Lung (tissue), 12 donors: ENCODE data around the gene GTF2IRD1. TPM values are rescaled to one million over a fixed set of nuclear protein-coding genes. Genes with fewer than 3 reads are reported as not detected.

Experiments used
- ATAC-seq: fragments of 200-7000 bp; cut with Tn5 transposase; one replicate; pipeline ENCODE4 v1.9.1; 2020; ENCODE audit warnings: moderate number of reproducible peaks; ENCODE audit not compliant: insufficient read depth, low FRiP score
- DNase-seq, 3 donors: peaks; one replicate each; pipeline ENCODE4 v3.0.0-alpha.2; 2013 to 2017
- H3K27ac ChIP-seq, 2 donors: one replicate each; pipeline ENCODE4 v1.5.1; 2013; ENCODE audit warnings: mild to moderate bottlenecking in 2 of 2, moderate library complexity in 2 of 2, control low read depth in 1 of 2, inconsistent platforms in 1 of 2, low read depth in 1 of 2, low read length in 1 of 2
- H3K27me3 ChIP-seq, 3 donors: one replicate each; pipeline ENCODE4 v1.5.1; 2013; ENCODE audit warnings: low read length in 2 of 3; ENCODE audit not compliant: control insufficient read depth in 3 of 3, insufficient read depth in 3 of 3
- H3K36me3 ChIP-seq, 4 donors: one replicate each; pipeline ENCODE4 v1.5.1; 2013; ENCODE audit warnings: low read length in 4 of 4, mild to moderate bottlenecking in 1 of 4, moderate library complexity in 1 of 4; ENCODE audit not compliant: control insufficient read depth in 4 of 4, insufficient read depth in 4 of 4
- H3K4me1 ChIP-seq, 5 donors: one replicate each; pipeline ENCODE4 v1.5.1; 2013; ENCODE audit warnings: low read length in 5 of 5, mild to moderate bottlenecking in 2 of 5, moderate library complexity in 1 of 5; ENCODE audit not compliant: control insufficient read depth in 5 of 5, insufficient read depth in 5 of 5
- H3K4me3 ChIP-seq: one replicate; pipeline ENCODE4 v1.5.1; 2013; ENCODE audit warnings: mild to moderate bottlenecking, control low read depth, moderate library complexity
- H3K9ac ChIP-seq, 2 donors: one replicate each; pipeline ENCODE4 v1.5.1; 2013; ENCODE audit warnings: low read length in 2 of 2, control low read depth in 1 of 2; ENCODE audit not compliant: insufficient read depth in 1 of 2
- H3K9me3 ChIP-seq, 4 donors: one replicate each; pipeline ENCODE4 v1.5.1; 2013; ENCODE audit warnings: low read length in 3 of 4, mild to moderate bottlenecking in 1 of 4, moderate library complexity in 1 of 4; ENCODE audit not compliant: control insufficient read depth in 4 of 4, insufficient read depth in 3 of 4
- CTCF ChIP-seq: IDR thresholded peaks from 2 replicates; pipeline ENCODE4 v1.5.1; 2012; ENCODE audit warnings: mild to moderate bottlenecking; ENCODE audit errors: control extremely low read depth, extremely low read depth
- WGBS, 2 donors: extraction: QIAGEN DNeasy Blood & Tissue Kit; methylation state at CpG; one replicate each; pipeline ENCODE4 v1.1.7; 2013; 5-methylcytosine and 5-hydroxymethylcytosine counted together
- polyA plus RNA-seq, 2 donors: library from polyadenylated mRNA; stranded (reverse); fragments of 200-250 nt; gene quantifications; one replicate each; pipeline ENCODE4 v1.2.1, GENCODE V29; 2013
- total RNA-seq, 2 donors: library from RNA; depleted of rRNA in 1 of 2; stranded (reverse); fragments of >200 nt in 1 of 2; gene quantifications; one replicate each; pipeline ENCODE4 v1.2.1, GENCODE V29; 2014 to 2021
- donor health status: control.
- donor health status: control.
- donor health status: Bipolar disorder and iron deficiency.
- donor health status: healthy.
- donor health status: DM: yes; HTN: yes; CAD: no.

Gene GTF2IRD1
- total and polyA plus RNA-seq, 4 donors, result 9.3 to 24.1 (median 17.2) TPM

- peaks cover 0 to 2% (median 0%) of the 10 kb centered on the region in 4 donors for H3K9me3 ChIP-seq
- no peaks in the 10 kb centered on the region for H3K27me3 ChIP-seq
- H3K36me3 ChIP-seq, result peaks cover 6 to 49% (median 37%) of the 10 kb centered on the region in 4 donors
- H3K4me1 ChIP-seq, result peaks cover 0 to 6% (median 0%) of the 10 kb centered on the region in 5 donors
- 92 to 98% methylated on average over 3 of the region's 3 CpGs for WGBS, 2 donors
- DNase-seq (no peak), ATAC-seq (no peak)
- no peak overlapping the region for H3K4me3 ChIP-seq
- no peak overlapping the region for H3K27ac ChIP-seq
- no peak for TF ChIP-seq CTCF
- H3K9ac ChIP-seq, result no peak overlapping the region
These were observed 62.5 kb downstream of the GTF2IRD1 start for GRCh38 chr7:74516214-74516613.

GRCh38 chr7:74518041-74518440 is 64.3 kb downstream of the GTF2IRD1 start:
- H3K27ac ChIP-seq, result no peak overlapping the region
- H3K4me3 ChIP-seq, result no peak overlapping the region
- no peak for TF ChIP-seq CTCF
- H3K4me1 ChIP-seq, result no peaks in the 10 kb centered on the region
- H3K9ac ChIP-seq, result no peak overlapping the region
- ATAC-seq (no peak), DNase-seq (no peak)
- peaks cover 0 to 2% (median 1%) of the 10 kb centered on the region in 4 donors for H3K9me3 ChIP-seq
- WGBS, 2 donors, result 94 to 98% methylated on average over 13 of the region's 13 CpGs
- H3K27me3 ChIP-seq, result no peaks in the 10 kb centered on the region
- H3K36me3 ChIP-seq, result peaks cover 6 to 51% (median 42%) of the 10 kb centered on the region in 4 donors

GRCh38 chr7:74518654-74519053 is 64.9 kb downstream of the GTF2IRD1 start:
- Histone ChIP-seq H3K9ac (no peak overlapping the region), H3K27me3 (no peaks in the 10 kb centered on the region), H3K4me3 (no peak overlapping the region), H3K36me3 (peaks cover 6 to 49% (median 40%) of the 10 kb centered on the region in 4 donors), H3K27ac (no peak overlapping the region), H3K9me3 (peaks cover 0 to 2% (median 1%) of the 10 kb centered on the region in 4 donors), H3K4me1 (no peaks in the 10 kb centered on the region)
- DNase-seq (no peak), ATAC-seq (no peak)
- whole genome bisulfite sequencing, 2 donors, result 94 to 96% methylated on average over 2 of the region's 2 CpGs
- TF ChIP-seq CTCF, result no peak

GRCh38 chr7:74519395-74519794 is 65.7 kb downstream of the GTF2IRD1 start:
- ATAC-seq (no peak), DNase-seq (no peak)
- H3K27ac ChIP-seq, result no peak overlapping the region
- H3K27me3 ChIP-seq, result no peaks in the 10 kb centered on the region
- H3K9ac ChIP-seq, result no peak overlapping the region
- H3K36me3 ChIP-seq, result peaks cover 6 to 46% (median 40%) of the 10 kb centered on the region in 4 donors
- TF ChIP-seq CTCF, result no peak
- H3K4me3 ChIP-seq, result no peak overlapping the region
- H3K9me3 ChIP-seq, result peaks cover 0 to 2% (median 1%) of the 10 kb centered on the region in 4 donors
- no peaks in the 10 kb centered on the region for H3K4me1 ChIP-seq
- 92 to 94% methylated on average over 13 to 14 of the region's 14 CpGs for WGBS, 2 donors
